KOPT-K1 (cell line): ENCODE measurements around the gene SOWAHD.
"Not testable (repeated sequence)": the region's sequence is repeated elsewhere in the genome, so short reads cannot be mapped to it uniquely, and the experiment has no call there.

Experiments
- H3K27ac ChIP-seq: fragments of 200-600 bp; sonication (generic); 2 replicates; pipeline ENCODE4 v1.5.1; 2016; ENCODE audit warnings: antibody characterized with exemption, mild to moderate bottlenecking, low read depth, low read length; ENCODE audit not compliant: poor library complexity, severe bottlenecking
- H3K36me3 ChIP-seq: fragments of 200-600 bp; sonication (generic); 2 replicates; pipeline ENCODE4 v1.5.1; 2017; ENCODE audit warnings: antibody characterized with exemption, mild to moderate bottlenecking, low read length, moderate library complexity; ENCODE audit not compliant: insufficient read depth
- H3K9me3 ChIP-seq: fragments of 200-600 bp; sonication (generic); 2 replicates; pipeline ENCODE4 v1.5.1; 2017; ENCODE audit warnings: antibody characterized with exemption, low read length, mild to moderate bottlenecking; ENCODE audit not compliant: insufficient read depth, poor library complexity, severe bottlenecking

SOWAHD gene

DNA sequence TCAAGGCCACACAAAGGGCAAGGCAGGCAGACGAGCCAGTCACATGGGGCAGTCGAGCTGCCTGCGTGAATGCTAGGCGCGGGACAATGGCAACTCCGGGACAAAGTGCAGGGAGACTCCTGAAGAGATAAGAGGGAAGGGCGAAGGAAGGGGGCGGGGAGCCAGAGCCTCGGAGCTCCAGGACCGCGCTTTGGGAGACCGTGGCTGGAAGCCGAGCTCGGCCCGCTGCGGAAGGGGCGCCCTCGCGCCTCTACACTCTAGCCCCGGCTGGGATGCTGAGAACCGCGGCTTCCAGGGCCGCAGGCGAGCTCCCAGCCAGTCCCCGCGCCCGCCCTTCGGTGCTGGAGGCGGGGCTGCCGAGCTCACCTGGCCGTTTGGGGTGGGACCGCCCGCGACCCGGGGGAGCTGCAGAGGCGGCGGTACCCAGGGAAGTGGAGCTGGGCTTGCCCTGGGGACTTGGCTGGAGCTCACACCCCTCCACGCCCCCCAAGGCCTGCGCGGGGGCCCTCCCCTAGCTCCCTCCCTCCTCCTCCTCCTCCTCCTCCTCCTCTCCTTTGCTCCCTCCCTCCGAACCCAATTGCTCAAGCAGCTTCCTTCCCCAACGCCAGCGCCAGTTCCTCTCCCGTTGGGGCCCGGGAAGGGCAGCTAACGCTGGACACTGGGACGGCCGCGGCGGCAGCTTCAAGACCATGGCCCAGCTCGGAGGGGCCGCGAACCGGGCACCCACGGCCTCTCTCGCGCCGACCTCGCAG, at the start of gene SOWAHD:
TSS of gene SOWAHD (plus strand) at position 610 of the 752 bp plus-strand sequence. CDS start at position 690, 80 bp downstream.
- H3K9me3 ChIP-seq: no peaks in the 10 kb centered on the region
- H3K36me3 ChIP-seq: no peaks in the 10 kb centered on the region
- H3K27ac ChIP-seq: peak within 1 kb of the TSS; percentile 86

GRCh38 chrX:119708936-119709335, 49.5 kb upstream of the SOWAHD start:
- Histone ChIP-seq H3K36me3 (no peaks in the 10 kb centered on the region), H3K27ac (no peak overlapping the region), H3K9me3 (no peaks in the 10 kb centered on the region)

DNA sequence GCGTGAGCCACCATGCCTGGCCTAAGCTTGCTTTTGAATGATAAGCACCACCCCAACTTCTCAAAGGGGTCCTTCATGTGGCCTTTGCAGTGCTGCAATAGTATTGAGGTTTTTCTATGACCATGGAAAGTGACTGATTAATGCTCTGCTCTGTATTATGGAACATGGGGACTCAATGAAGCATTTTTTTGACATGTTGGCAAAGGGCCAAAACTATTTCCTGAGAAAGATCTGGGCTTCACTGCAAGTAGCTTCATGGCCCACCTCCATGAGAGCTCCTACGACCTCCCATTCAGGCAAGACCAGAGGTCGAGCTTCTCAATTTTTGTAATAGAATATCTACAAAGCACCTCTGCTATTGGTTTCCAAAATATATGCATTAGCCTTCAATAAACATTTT, 48.8 kb upstream of the SOWAHD start:
- Histone ChIP-seq H3K9me3 (no peaks in the 10 kb centered on the region), H3K36me3 (no peaks in the 10 kb centered on the region), H3K27ac (no peak overlapping the region)

- no peaks in the 10 kb centered on the region for H3K9me3 ChIP-seq
- H3K27ac ChIP-seq: no peak overlapping the region
Observed at GRCh38 chrX:119721487-119721886, 36.9 kb upstream of the SOWAHD start.

GRCh38 chrX:119721926-119722325, 36.5 kb upstream of the SOWAHD start:
- no peak overlapping the region for H3K27ac ChIP-seq
- no peaks in the 10 kb centered on the region for H3K9me3 ChIP-seq
- no peaks in the 10 kb centered on the region for H3K36me3 ChIP-seq

More at GRCh38 chrX:119721487-119721886, 36.9 kb upstream of the SOWAHD start:
- no peaks in the 10 kb centered on the region for H3K36me3 ChIP-seq

GRCh38 chrX:119726900-119727555, 31.4 kb upstream of the SOWAHD start:
- no peaks in the 10 kb centered on the region for H3K36me3 ChIP-seq
- no peaks in the 10 kb centered on the region for H3K9me3 ChIP-seq
- H3K27ac ChIP-seq: peak overlapping the region; percentile 77

- H3K9me3 ChIP-seq: no peaks in the 10 kb centered on the region
- no peaks in the 10 kb centered on the region for H3K36me3 ChIP-seq
- H3K27ac ChIP-seq: peak overlapping the region; percentile 16
Observed at GRCh38 chrX:119728487-119728886, 29.9 kb upstream of the SOWAHD start.

DNA sequence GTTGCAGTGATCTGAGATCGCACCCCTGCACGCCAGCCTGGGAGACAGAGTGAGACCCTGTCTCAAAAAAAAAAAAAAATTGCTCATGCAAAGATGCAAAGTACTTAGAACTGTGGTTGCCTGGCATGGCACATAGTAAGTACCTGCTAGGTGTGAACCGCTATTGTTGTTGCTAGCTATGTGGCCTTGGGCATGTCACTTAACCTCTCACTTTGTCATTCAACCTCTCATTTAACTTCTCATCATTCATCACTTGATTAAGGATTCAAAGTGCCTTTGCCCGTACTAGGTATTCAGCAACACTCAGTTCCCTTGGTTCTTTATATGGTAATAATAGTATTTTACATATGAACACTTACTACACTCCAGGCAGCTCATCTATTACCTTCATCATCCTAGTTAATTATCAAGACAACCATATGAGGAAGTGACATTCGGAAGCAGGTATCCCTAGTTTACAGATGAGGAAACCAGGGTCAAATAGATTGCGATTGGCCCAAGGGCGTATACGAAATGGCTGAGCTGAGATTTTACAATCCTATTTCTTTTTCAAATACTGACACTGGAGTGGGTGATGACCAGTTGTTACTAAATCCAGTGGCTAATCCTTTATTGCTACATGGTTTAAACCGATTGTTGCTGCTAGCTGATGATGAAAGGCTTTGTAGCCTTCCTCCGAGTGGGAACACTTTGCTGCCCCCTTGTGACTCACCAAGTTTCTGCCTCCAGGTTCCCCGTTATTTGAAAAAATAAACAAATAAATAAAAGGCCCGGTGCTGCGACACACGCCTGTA, 28.8 kb upstream of the SOWAHD start:
- Histone ChIP-seq H3K9me3 (no peaks in the 10 kb centered on the region), H3K27ac (peak overlapping the region; percentile 16), H3K36me3 (no peaks in the 10 kb centered on the region)

DNA sequence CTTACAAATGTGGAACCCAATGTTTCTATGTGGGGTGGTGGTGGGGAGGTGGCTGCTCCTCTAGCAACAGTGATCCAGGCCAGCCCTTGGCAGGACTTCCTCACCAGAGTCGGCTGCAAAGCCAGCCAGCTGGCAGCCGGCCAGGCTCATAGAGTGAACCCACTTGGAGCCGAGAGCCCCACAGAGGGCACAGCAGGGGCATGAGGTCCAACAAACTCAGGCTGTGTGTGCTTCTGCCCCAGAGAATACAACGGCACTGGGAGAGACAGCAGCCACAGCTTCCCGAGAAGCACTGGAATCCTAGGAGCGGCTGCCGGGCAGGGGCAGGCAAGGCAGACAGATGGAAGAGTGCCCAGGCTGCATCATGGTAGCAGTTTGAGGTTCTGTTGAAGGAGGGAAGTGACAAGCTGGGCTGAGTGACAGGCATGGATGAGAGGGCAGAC, 23.5 kb upstream of the SOWAHD start:
- Histone ChIP-seq H3K27ac (no peak overlapping the region), H3K36me3 (no peaks in the 10 kb centered on the region)

DNA sequence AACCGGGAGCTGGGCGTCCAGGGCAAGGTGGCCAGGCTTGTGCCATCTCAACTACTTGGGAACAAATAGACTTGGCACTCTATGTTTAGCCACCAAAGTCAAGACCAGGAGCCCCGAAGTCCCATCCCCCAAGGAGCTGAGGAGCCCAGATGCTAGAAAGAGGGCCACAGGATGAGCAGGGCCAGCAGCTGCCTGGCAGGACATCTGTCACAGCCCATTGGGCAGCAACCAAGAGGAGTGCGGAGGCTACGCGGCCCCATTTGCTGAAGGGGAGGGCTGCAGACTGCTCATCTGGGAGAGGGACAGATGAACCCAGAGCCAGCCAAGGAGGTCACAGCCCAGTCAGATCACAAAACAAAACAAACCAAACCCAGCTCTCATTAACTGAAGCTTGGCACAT, 22.9 kb upstream of the SOWAHD start:
- Histone ChIP-seq H3K27ac (no peak overlapping the region), H3K9me3 (no peaks in the 10 kb centered on the region), H3K36me3 (no peaks in the 10 kb centered on the region)

More for the DNA sequence above, 23.5 kb upstream of the SOWAHD start:
- no peaks in the 10 kb centered on the region for H3K9me3 ChIP-seq

DNA sequence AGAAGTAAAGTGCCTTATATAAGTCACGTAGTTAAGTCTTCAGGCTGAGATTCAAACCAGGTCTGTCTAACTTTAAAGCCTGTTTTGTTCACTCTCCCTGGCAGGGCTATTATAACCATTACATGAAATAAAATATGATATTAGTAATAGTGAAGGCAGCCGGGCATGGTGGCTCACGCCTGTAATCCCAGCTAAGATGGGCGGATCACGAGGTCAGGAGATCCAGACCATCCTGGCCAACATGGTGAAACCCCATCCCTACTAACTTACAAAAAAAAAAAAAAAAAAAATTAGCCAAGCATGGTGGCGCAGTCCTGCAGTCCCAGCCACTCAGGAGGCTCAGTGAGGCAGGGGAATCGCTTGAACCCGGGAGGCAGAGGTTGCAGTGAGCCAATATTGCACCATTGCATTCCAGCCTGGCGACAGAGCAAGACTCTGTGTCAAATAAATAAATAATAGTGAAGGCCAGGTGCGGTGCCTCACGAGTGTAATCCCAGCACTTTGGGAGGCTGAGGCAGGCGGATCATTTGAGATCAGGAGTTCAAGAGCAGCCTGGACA, 22.1 kb upstream of the SOWAHD start:
- Histone ChIP-seq H3K36me3 (no peaks in the 10 kb centered on the region), H3K9me3 (no peaks in the 10 kb centered on the region)

GRCh38 chrX:119738742-119739141, 19.6 kb upstream of the SOWAHD start:
- H3K9me3 ChIP-seq: no peaks in the 10 kb centered on the region
- H3K27ac ChIP-seq: no peak overlapping the region
- no peaks in the 10 kb centered on the region for H3K36me3 ChIP-seq

More for the DNA sequence above, 22.1 kb upstream of the SOWAHD start:
- no peak overlapping the region for H3K27ac ChIP-seq

DNA sequence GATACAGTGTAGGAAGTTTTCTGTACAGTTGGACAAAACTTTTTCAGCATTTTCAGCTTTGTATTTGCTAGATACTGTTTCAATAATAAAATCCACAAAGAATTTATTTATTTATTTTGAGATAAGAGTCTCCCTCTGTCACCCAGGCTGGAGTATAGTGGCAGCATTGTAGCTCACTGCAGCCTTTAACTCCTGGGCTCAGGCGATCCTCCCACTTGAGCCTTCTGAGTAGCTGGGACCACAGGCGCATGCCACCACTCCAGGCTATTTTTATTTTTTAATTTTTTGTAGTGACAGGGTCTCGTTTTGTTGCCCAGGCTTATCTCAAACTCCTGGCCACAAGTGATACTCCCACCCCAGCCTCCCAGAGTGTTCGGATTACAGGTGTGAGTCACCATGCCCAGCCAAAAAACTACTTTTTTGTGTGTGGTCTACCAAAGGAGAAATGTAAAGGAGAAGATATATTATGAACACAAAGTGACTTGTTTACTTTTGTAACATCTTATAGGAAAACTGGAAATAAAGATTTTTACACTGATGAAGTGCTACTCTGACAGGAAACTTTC, 13.0 kb upstream of the SOWAHD start:
- H3K36me3 ChIP-seq: no peaks in the 10 kb centered on the region
- H3K9me3 ChIP-seq: no peaks in the 10 kb centered on the region
- no peak overlapping the region for H3K27ac ChIP-seq

DNA sequence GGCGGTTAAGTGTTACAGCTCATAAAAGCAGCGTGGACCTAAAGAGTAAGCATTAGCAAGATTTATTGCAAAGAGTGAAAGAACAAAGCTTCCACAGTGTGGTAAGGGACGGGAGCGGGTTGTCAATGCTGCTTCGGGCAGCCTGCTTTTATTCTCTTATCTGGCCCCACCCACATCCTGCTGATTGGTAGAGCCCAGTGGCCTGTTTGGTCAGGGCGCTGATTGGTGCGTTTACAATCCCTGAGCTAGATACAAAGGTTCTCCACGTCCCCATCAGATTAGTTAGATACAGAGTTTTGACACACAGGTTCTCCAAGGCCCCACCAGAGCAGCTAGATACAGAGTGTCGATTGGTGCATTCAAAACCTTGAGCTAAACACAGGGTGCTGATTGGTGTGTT, 8.3 kb upstream of the SOWAHD start:
- not testable (repeated sequence) for H3K36me3 ChIP-seq, H3K9me3 ChIP-seq, H3K27ac ChIP-seq

- not testable (repeated sequence) for H3K36me3 ChIP-seq, H3K27ac ChIP-seq, H3K9me3 ChIP-seq
Observed at GRCh38 chrX:119750751-119751150, 7.6 kb upstream of the SOWAHD start.
